Subcutaneous abdominal adipose tissue (tissue), 5 donors: ENCODE data around the gene PLEKHG2.
"Not testable (repeated sequence)": the region's sequence is repeated elsewhere in the genome, so short reads cannot be mapped to it uniquely, and the experiment has no call there.

Source experiments
- H3K27ac ChIP-seq: one replicate; pipeline ENCODE4 v1.7.0; 2013; ENCODE audit warnings: low read depth, mild to moderate bottlenecking, inconsistent platforms, low read length, moderate library complexity
- H3K27me3 ChIP-seq, 5 donors: one replicate each; pipeline ENCODE4 v1.7.0; 2013; ENCODE audit warnings: low read length in 5 of 5, inconsistent platforms in 1 of 5; ENCODE audit not compliant: control insufficient read depth in 5 of 5, insufficient read depth in 4 of 5
- H3K36me3 ChIP-seq, 5 donors: one replicate each; pipeline ENCODE4 v1.7.0; 2013; ENCODE audit warnings: low read length in 5 of 5; ENCODE audit not compliant: control insufficient read depth in 5 of 5, insufficient read depth in 5 of 5
- H3K4me1 ChIP-seq, 5 donors: one replicate each; pipeline ENCODE4 v1.7.0; 2013; ENCODE audit warnings: low read length in 5 of 5, mild to moderate bottlenecking in 3 of 5, moderate library complexity in 1 of 5; ENCODE audit not compliant: control insufficient read depth in 5 of 5, insufficient read depth in 5 of 5
- H3K4me3 ChIP-seq, 5 donors: one replicate each; pipeline ENCODE4 v1.7.0; 2013; ENCODE audit warnings: low read length in 5 of 5, low read depth in 1 of 5
- H3K9ac ChIP-seq, 5 donors: one replicate each; pipeline ENCODE4 v1.7.0; 2013; ENCODE audit warnings: low read length in 5 of 5, mild to moderate bottlenecking in 4 of 5, moderate library complexity in 3 of 5
- H3K9me3 ChIP-seq, 5 donors: one replicate each; pipeline ENCODE4 v1.7.0; 2013; ENCODE audit warnings: low read length in 5 of 5; ENCODE audit not compliant: control insufficient read depth in 5 of 5
- donor health status: healthy.
- donor health status: healthy.
- donor health status: healthy.
- donor health status: healthy.
- donor health status: healthy.

The PLEKHG2 gene

GRCh38 chr19:39375929-39376328 is 36.5 kb upstream of the PLEKHG2 start:
- H3K9ac ChIP-seq = no peak overlapping the region
- H3K36me3 ChIP-seq = peaks cover 8 to 66% (median 66%) of the 10 kb centered on the region in 5 donors
- no peaks in the 10 kb centered on the region for H3K27me3 ChIP-seq
- H3K4me1 ChIP-seq = peaks cover 17 to 31% (median 19%) of the 10 kb centered on the region in 5 donors
- H3K9me3 ChIP-seq = no peaks in the 10 kb centered on the region
- no peak overlapping the region for H3K27ac ChIP-seq
- no peak overlapping the region for H3K4me3 ChIP-seq

DNA sequence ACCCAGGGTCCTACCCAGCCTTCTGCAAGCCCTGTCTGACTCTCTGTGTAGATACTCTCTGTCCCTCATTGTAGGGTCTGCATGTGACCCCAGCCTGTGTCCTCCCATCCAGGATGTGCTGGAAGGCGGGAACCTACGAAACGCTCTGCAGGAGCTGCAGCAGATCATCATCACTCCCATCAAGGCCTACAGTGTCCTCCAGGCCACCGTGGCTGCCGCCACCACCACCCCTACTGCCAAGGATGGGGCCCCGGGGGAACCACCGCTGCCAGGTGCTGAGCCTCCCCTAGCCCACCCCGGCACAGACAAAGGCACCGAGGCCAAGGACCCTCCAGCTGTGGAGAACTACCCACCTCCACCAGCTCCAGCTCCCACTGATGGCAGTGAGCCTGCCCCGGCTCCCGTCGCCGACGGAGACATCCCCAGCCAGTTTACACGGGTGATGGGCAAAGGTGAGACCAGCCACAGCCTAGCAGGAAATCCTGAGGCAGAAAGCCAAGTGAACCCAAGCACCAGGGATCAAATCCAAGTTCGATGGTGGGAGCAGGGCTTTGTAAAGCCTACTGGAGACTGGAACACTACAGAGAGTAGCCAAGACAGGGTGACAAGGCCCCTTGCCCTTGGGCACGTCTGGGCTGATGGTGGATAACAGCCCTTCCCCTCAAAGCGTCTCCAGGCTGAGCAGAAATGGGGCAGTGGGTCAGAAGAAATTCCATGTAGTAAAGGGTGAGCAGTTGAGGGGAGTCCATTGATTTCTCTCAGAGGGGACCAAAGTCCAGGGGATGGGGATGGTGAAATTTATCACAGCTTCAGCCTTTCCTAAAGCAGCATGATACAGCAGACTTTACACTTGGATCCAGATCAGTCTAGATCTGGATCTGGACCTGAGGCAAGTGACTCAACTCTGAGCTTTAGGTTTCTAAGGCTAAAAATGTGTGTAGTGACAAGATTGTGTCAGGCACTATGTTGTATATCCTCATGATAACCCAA is 34.8 kb upstream of the PLEKHG2 start:
- Histone ChIP-seq H3K4me1 (peaks cover 8 to 21% (median 9%) of the 10 kb centered on the region in 5 donors), H3K27ac (no peak overlapping the region), H3K4me3 (no peak overlapping the region), H3K27me3 (no peaks in the 10 kb centered on the region), H3K9ac (peak overlapping the region in 1 of 5 donors; percentile 23), H3K36me3 (peaks cover 14 to 80% (median 79%) of the 10 kb centered on the region in 5 donors), H3K9me3 (no peaks in the 10 kb centered on the region)

GRCh38 chr19:39379366-39379765 is 33.1 kb upstream of the PLEKHG2 start:
- Histone ChIP-seq H3K4me1 (peaks cover 0 to 11% (median 0%) of the 10 kb centered on the region in 5 donors), H3K36me3 (peaks cover 14 to 97% (median 92%) of the 10 kb centered on the region in 5 donors)
- not testable (repeated sequence) for H3K9ac ChIP-seq, H3K9me3 ChIP-seq, H3K27ac ChIP-seq, H3K27me3 ChIP-seq, H3K4me3 ChIP-seq

DNA sequence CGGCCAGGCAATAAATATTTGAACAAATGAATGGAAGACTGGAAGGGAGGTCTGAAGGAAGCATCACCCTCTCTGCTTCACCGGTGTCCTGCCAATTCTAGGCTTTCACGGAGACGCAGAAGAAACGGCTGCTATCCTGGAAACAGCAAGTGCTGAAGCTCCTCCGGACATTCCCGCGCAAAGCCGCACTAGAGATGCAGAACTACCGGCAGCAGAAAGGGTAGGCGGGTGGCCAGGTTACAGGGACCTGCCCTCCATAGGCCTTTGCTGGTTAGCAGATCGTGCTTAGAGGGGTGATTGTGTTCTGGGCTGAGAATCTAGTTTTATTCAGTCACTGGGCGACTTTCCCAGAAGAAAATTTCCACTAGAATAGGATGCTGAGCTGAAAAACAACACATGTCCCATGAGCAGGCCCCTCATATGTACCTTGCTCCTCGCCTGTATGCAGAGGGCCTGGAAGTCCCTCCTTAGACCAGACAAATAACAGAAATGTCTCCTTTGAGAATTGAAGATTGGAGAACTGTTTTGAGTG is 32.5 kb upstream of the PLEKHG2 start:
- peaks cover 14 to 96% (median 93%) of the 10 kb centered on the region in 5 donors for H3K36me3 ChIP-seq
- H3K4me3 ChIP-seq = no peak overlapping the region
- H3K9me3 ChIP-seq = no peaks in the 10 kb centered on the region
- H3K27me3 ChIP-seq = no peaks in the 10 kb centered on the region
- peaks cover 0 to 11% (median 0%) of the 10 kb centered on the region in 5 donors for H3K4me1 ChIP-seq
- no peak overlapping the region for H3K27ac ChIP-seq
- H3K9ac ChIP-seq = no peak overlapping the region

DNA sequence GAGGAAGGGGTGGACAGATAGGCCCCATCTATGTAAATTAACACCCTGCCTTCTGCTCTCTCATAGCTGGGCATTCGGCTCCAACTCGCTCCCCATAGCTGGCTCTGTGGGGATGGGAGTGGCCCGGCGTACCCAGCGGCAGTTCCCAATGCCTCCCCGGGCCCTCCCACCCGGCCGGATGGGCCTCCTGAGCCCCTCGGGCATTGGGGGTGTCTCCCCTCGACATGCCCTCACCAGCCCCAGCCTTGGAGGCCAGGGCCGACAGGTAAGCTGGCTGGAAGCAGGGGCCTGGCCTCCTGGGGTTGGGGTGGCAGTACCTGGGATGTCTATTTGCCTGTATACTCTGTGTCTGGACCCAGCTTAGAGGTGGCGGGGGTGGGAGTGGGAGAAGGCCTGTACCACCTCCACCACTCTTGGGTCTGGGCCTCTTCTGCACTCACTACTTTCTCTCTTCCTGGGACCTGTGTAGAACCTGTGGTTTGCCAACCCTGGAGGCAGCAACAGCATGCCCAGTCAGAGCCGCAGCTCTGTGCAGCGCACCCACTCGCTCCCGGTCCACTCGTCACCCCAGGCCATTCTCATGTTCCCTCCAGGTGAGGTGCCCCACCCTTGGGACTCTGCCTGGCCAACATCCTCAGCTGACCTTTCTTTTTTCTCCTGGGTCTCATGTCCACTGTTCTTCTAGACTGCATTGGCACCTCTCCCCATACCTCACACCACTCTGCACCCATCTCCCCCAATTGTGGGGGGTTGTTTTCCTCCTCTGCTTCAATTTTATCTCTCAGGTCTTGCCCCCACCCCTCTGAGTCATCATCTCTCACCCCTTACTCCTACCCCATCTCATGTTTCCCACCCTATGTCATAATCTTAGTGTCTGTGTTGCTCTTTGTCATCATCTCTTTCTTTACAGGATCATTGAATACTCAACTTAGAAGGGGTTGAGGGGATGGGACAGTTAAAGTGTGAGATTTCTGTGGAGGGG is 31.7 kb upstream of the PLEKHG2 start:
- H3K27ac ChIP-seq = no peak overlapping the region
- no peak overlapping the region for H3K4me3 ChIP-seq
- no peaks in the 10 kb centered on the region for H3K27me3 ChIP-seq
- peaks cover 0 to 11% (median 0%) of the 10 kb centered on the region in 5 donors for H3K4me1 ChIP-seq
- no peaks in the 10 kb centered on the region for H3K9me3 ChIP-seq
- peaks cover 14 to 97% (median 94%) of the 10 kb centered on the region in 5 donors for H3K36me3 ChIP-seq
- H3K9ac ChIP-seq = no peak overlapping the region

- H3K27me3 ChIP-seq = no peaks in the 10 kb centered on the region
- peaks cover 15 to 97% (median 94%) of the 10 kb centered on the region in 5 donors for H3K36me3 ChIP-seq
- no peak overlapping the region for H3K4me3 ChIP-seq
- no peaks in the 10 kb centered on the region for H3K9me3 ChIP-seq
- no peak overlapping the region for H3K9ac ChIP-seq
- peaks cover 0 to 11% (median 0%) of the 10 kb centered on the region in 5 donors for H3K4me1 ChIP-seq
- H3K27ac ChIP-seq = no peak overlapping the region
Measured at GRCh38 chr19:39381910-39382611, 30.4 kb upstream of the PLEKHG2 start.

- Histone ChIP-seq H3K36me3 (peaks cover 13 to 95% (median 92%) of the 10 kb centered on the region in 5 donors), H3K27ac (no peak overlapping the region), H3K4me3 (no peak overlapping the region), H3K9ac (peak overlapping the region in 1 of 5 donors; percentile 37), H3K4me1 (peaks cover 0 to 5% (median 0%) of the 10 kb centered on the region in 5 donors), H3K9me3 (no peaks in the 10 kb centered on the region), H3K27me3 (no peaks in the 10 kb centered on the region)
Measured at GRCh38 chr19:39382991-39383828, 29.3 kb upstream of the PLEKHG2 start.

- Histone ChIP-seq H3K4me3 (no peak overlapping the region), H3K9me3 (no peaks in the 10 kb centered on the region), H3K9ac (peak overlapping the region in 1 of 5 donors; percentile 5), H3K36me3 (peaks cover 13 to 93% (median 90%) of the 10 kb centered on the region in 5 donors), H3K27ac (no peak overlapping the region), H3K4me1 (peaks cover 0 to 8% (median 6%) of the 10 kb centered on the region in 5 donors), H3K27me3 (no peaks in the 10 kb centered on the region)
Measured at GRCh38 chr19:39384839-39385568, 27.5 kb upstream of the PLEKHG2 start.
